ENCODE measurements around the gene ANXA2. TPM values are rescaled to one million over a fixed set of nuclear protein-coding genes. Genes with fewer than 3 reads are reported as not detected.

The ANXA2 gene
- total RNA-seq, 4 donors from 2014 or later = 896 to 1,792 (median 1,413) TPM

- TF ChIP-seq CTCF (IDR thresholded peaks at IDR 0.05; ENCODE audit: low read depth) = no peak
Measured at GRCh38 chr15:60372756-60373155, 25.0 kb downstream of the ANXA2 start.

GRCh38 chr15:60372227-60372626, 25.6 kb downstream of the ANXA2 start:
- no peak for TF ChIP-seq CTCF (IDR thresholded peaks at IDR 0.05; ENCODE audit: low read depth)

GRCh38 chr15:60371175-60372051, 26.4 kb downstream of the ANXA2 start:
- no peak for TF ChIP-seq CTCF (IDR thresholded peaks at IDR 0.05; ENCODE audit: low read depth)

- no peak for TF ChIP-seq CTCF (IDR thresholded peaks at IDR 0.05; ENCODE audit: low read depth)
Measured at GRCh38 chr15:60370869-60371136, 27.0 kb downstream of the ANXA2 start.

GRCh38 chr15:60370105-60370868, 27.5 kb downstream of the ANXA2 start:
- no peak for TF ChIP-seq CTCF (IDR thresholded peaks at IDR 0.05; ENCODE audit: low read depth)

GRCh38 chr15:60369696-60370095, 28.1 kb downstream of the ANXA2 start:
- no peak for TF ChIP-seq CTCF (IDR thresholded peaks at IDR 0.05; ENCODE audit: low read depth)

- TF ChIP-seq CTCF (IDR thresholded peaks at IDR 0.05; ENCODE audit: low read depth) = no peak
Measured at GRCh38 chr15:60364612-60364924, 33.2 kb downstream of the ANXA2 start.
